NCI-H345 (cell line): Measurements from ENCODE around the gene SMURF1.

Source experiments
- DNase-seq: peaks from one replicate; lab custom pipeline; 2025; lab: John Stamatoyannopoulos, UW

Gene SMURF1

DNA sequence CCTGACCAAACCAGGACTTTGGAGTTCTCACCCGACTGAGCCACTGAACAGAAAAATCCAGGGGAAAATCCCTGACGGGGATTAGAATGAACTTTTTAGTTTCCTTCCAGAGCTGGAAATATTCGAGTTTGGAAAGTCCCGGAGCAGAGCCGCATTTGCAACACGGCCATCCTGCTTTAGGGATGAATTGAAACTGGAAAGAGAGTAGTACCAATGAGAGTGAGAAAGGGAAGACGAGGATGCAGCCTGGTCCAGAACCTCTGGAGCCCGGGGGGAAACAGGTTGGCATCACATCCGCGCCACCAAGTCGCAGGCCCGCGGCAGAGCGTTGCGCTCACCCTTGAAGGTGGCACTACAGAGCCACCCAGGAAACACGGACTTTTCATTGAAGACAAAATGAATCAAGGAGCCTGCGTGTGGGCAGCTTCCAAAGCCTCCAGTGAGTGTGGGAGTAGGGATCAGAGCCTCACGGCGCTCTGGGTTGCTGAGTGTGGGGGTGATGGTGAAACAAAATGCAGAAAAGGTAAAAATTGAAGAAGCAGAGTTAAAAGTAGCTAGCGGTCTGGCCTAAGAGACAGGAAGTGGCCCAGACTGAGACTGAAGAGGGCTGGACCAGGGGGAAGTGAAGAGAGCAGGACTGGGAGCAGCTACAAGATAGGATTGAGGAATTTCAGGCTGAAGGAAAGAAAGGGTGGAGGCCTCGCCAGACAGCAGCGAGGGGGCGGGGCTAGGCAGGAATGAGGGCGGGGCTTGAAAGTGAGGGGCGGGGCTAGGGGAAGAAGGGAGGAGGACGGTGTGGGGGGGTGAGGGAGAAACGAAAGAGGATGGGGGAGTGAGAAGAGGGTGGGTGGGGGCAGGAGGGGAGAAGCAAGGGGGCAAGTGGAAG lies 1.8 kb downstream of the SMURF1 start:
- DNase-seq = no peak

DNA sequence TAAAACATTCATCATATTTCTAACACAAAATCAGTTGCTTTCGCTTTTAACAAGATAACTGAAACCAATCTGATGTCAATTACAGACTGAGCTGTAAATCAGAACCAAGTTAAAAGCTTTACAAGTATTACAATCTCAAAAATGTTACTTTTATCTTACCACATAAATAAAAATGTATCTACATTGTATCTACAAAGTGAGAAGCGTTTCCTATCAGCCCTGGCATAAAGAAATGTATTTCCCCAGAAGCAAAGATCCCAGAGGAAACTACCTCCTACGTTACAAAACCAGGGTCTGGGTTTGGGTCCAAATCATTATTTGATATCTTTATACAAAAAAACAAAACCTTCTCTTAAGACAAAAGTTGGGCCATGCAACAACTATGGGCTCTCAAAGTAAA lies 2.6 kb downstream of the SMURF1 start:
- no peak for DNase-seq

DNA sequence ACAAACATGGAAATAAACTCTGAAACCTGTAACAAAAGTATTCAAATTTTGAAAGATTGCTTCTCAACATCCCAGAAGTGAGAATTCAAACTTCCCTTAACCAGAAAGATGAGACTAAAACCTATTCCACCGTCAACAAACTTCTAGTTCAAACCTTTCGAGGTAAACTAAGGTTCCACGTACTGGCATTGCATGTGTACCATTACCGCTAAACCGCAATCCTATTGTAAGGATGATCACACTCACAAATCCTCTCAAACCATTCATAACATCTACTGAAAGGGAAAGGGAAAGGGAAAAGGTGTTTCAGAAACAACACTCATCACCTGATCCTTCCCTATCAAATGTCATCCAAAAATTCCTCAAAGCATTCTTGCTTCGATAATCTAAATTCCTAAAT lies 3.1 kb downstream of the SMURF1 start:
- DNase-seq = no peak

DNA sequence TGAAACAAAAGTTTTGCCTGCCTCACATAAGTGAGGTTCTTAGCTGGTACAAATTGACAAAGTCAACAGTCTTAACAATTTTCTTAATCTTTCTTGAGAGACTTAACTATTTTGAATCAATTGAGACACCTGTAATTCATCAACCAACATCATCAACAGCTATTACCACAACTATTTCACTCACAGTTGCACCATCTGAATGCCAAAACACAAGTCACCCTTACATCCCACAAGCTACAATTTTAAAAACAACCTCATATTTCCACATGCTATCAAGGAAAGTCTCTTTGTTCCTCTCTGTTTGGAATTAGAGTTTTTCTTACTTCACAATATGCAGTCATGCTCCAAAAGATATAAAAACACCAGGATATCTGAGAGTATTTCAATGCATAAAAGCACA lies 4.9 kb downstream of the SMURF1 start:
- no peak for DNase-seq

DNA sequence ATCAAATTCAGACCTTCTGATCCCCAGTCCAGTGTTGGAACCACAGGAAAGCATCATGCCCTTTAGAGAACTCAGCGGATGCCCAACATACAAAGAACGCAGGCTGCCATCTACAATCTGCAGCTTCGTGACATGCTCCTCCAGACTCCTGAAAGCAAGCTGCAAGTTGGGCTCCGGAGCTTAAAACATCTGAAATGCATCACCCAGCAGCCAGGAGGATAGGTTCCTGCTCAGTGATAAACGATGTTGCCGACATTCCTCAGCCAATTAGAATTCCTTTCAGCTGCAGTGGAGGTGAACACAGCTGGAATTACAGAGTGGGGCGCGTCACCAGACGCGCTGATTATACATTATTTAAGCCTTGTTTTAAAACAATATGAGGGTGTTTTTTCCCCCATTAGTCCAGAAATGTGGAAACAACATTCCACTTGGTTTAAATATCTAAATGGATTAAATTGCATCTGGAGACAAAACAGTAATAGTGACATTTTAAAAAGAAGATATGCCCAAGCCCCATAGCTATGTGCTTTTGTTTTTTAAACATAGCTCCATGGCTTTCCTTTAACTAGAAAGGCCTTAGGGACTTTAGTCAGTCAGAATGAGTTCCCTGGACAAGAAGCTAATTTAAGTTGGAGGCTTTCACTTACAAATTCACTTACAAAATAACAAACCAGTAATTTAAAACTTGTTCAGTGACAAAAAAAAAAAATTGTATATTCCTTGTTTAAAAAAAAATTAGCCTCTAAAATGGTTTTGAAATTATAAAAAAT lies 6.3 kb downstream of the SMURF1 start:
- no peak for DNase-seq

DNA sequence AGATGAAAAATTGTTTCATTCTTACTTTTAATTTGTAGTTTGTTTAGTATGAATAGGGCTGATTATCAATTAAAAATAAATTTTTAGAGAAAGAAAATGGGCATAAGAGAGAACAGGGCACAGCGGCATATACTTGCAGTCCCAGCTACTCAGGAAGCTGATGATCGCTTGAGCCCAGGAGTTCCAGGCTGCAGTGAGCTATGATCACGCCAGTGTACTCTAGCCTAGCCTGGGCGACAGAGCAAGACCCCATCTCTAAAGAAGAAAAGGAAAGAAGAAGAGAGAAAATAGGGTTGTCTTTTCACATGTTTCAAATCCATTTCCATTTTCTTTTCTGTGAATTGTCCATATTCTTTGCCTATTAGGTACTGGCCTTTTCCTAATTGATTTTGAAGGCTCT lies 8.0 kb downstream of the SMURF1 start:
- no peak for DNase-seq

DNA sequence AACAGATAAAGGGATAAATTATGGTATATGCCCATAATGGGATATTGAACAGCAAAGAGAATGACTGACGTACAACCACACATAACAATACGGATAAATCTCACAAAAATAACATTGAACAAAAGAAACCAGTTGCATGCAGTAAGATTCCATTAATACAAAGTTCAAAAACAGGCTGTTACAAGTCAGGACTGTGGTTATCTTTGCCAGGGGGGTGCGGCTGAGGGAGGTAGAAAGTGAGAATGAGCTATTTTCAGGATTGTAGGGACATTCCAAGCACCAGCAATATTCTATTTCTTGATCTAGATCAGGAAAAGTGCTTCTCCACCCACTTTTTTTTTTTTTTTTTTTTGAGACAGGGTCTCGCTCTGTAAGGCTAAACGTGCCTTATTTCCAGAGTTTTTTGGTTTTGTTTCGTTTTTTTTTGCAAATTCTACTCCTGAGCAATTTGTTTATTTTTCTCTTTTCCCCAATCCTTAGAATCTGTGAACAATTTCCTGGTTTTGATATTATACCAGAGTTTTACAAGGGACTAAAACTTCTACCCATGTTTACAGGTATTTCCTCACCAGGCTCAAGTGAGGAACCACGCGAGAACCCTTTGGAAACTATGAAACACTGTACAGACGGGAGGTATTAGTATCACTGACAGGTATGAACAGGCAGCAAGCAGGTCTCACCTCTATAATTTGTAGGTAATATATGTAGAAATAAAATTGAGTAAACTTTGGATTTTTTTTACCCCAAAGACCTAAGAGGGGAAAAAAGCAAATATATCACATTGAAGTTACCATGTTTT lies 9.9 kb downstream of the SMURF1 start:
- no peak for DNase-seq

DNA sequence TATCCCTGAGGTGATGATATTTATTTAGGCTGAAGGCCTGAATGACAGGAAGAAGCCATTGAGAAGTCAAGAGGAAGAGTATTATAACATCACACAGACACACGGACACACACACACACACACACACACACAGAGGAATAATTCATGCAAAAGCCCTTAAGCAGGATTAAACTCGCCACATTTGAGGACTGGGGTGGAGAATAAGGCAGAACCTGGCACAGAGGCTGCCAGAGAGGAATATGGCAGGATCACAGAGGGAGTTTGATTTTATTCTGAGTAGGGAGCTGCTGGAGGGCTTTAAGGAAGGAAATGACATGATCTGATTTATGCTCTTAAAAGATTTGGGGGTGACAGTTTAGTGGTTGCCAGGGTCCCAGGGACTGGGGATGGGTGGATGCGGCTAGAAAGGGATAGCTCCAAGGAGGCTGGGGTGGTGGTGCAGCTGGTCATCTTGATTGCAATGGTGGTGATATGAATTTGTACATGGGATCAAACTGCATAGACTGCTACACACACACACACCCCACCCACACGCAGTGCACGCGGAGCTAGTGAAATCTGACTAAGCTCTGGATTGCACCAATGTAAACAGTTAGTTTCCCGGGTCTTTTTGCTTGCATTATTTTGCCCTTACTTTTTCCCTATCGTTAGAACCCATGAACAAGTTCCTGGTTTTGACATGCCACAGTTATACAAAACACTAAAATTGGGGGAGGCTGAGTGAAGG lies 11.2 kb downstream of the SMURF1 start:
- DNase-seq = no peak

DNA sequence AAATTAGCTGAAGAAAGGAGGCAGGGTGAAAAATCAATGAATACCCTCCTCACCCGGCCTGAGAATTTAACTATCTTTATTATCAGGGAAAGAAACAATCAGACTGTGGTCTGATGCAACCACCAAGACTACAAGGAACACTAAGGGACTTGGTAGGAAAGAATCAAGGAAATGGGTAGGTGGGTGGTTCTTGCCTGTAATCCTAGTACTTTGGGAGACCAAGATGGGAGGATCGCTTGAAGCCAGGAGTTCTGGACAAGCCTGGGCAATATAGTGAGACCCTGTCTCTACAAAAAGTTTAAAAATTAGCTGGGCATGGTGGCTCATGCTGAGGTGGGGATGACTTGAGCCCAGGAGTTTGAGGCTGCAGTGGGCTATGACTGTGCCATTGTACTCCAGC lies 12.6 kb downstream of the SMURF1 start:
- no peak for DNase-seq

DNA sequence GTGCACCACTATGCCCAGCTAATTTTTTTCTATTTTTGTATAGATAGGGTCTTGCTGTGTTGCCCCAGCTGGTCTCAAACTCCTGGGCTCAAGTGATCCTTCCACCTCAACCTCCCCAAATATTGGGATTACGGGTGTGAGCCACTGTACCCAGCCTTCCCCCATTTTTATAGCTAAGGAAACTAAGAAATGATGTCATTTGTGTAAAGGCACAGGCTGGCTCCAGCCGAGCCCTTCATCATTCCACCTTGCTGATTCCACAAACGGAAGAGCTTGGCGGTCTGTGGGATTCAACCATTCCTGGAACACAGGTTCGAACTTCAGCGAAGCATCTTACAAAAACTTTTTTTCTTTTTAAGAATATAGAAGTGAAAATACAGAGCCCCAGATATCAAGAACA lies 14.4 kb downstream of the SMURF1 start:
- DNase-seq = no peak

DNA sequence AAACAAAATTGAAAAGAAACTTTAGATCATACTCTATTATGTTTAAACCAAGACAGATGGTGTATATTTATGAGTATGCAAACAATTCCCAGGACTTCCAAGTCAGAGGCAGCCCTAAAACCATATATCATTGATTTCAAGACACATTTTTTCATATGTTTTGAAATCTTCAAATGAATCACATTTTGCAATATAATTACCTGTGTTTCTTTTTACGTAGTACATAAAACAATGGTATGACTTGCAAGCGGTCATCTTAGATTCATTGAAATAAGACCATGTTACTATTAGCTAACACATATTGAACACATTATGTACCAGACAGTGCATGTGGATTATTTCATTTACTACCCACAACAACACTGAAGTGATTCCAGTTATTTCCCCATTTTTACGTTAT lies 14.9 kb downstream of the SMURF1 start:
- DNase-seq = no peak

DNA sequence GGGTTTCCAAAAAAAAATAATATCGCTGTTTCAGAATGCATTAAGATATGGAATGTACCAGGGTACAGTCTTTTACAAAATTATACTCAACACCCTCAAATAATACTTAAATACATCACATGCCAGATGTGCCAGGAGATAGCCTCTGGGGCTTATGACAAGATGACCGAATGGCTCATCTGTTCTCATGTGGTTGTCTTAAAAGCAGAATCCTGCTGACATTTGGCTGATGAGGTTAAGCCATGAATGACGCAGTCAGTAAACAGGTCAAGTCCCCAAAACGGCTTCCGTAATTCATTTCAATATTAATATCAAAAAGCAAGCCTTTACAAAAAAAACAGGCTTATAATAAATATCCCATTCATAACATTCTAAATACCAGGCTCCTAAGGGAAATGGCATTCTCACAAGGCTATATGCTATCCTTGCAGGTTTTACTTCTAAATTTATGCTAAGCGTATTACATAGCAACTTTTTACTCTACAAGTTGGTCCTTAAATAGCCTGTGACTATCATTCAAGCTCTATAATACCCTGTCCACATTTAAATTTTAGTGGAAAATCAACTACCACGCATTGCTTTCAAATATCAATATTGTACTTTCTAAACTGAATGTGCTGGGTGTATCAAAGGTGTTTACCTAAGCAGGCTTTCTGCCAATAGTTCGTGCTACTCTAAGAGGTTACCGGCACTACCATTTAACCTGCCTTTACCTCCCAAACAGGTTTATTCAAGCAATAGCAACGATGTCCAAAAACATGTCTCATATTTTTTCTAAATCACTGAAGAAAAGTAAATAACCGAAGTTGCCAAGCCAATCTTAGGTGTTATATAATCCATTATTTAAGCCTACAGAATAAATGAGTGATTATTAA lies 15.6 kb downstream of the SMURF1 start:
- peak; percentile 70 for DNase-seq

DNA sequence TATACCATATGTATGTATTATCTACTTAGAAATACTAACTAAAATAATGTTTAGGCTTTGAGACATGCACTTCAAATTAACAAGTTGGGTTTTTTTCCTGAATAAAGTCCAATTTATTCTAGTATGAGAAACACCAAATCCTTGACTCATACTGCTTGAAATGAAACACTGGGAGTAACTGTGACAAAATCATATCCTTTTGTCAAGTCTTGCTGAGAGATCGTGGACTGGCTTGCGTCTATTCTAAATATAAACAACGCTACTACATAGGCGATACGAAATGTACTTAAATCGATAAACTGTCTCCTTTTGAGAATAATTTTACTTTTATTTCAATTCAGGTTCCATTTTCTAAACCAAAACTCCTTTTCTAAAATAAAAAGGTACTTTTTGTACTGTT lies 16.3 kb downstream of the SMURF1 start:
- DNase-seq = no peak

DNA sequence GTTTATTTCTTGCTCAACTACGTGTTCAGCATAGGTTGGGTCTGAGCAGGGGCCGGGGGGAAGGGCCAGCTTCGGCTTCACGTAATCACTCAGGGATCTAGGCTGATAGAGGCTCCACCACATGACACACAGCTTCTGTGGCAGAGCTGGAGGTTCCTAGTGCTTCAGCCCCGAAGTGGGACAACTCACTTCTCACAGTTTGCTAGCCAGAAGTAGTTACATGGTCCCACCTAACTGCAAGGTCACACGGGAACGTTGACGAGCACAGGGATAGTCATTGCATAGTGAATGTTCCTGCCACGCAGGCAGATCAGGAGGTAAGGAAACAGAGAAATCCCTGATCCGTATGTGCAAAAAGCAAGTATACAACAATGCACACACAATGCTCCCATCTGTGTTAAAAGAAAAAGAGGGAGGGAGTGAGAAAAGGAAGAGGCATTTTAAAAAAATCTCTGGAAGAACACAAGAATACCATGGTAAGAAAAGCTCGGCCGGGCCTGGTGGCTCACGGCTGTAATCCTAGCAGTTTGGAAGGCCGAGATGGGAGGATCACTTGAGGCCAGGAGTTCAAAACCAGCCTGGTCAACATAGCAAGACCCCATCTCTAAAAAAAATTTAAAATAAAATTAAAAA lies 16.9 kb downstream of the SMURF1 start:
- no peak for DNase-seq

DNA sequence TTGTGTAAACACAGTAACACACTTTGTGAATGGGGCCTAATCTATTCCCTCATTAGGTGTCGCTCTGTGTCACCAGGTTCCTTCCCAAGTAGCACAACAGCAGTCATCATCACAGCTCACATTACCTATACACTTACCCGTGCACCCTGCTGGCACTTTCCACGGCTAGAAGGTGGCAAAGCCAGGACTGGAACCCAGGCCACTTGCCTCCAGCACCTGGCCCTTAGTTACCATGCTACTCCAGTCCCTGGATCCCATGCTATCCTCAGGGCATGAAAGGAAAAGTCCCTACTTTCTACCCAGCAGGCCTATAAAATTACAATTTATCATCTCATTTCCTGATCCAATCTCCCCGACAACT lies 18.4 kb downstream of the SMURF1 start:
- DNase-seq = peak; percentile 86

DNA sequence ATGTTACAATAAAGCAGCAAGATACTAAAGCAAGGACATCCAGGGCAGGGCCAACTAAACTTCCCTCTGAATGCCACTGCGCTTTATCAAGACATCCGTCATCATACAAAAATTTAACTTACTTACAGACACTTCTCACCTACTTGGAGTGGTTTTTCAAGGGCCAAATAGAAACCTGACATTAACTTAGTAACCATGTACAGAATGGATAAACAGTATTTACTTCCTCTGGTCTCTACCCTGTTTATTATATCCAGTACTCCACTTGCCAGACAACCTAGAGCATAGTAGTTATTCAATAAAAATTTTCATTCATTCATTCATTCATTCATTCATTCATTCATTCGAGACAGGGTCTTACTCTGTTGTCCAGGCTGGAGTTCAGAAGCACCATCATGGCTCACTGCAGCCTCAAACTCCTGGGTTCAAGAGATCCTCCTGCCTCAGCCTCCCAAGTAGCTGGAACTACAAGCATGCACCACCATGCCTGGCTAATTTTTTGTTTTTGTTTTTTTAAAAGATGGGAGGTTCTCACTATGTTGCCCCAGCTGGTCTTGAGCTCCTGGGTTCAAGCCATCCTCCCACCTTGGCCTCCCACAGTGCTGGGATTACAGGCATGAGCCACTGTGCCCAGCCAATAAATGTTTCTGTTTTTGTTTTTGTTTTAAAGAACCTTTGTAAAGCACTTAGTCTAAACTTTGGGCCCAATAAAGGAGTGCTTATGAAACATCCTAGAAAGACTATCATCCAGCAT lies 19.0 kb downstream of the SMURF1 start:
- no peak for DNase-seq

DNA sequence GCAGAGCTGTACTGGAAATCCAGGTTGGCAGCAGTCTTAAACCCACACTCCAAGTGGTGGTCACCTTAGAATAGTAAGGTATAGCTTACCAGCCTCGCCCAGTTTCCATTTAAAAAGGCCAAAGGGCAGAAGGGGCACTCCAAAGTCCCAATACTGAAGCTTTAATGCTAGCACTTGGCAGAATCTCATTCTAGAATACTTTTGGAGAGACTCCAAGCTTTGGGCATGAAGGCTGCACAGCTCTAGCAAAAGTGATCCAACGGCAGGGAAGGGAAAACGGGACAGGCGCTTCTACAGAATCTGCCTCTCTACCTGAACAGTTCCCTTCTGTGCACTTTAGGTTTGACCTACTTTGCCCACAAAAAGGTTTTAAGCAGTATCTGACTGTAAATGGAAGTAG lies 19.7 kb downstream of the SMURF1 start:
- no peak for DNase-seq

DNA sequence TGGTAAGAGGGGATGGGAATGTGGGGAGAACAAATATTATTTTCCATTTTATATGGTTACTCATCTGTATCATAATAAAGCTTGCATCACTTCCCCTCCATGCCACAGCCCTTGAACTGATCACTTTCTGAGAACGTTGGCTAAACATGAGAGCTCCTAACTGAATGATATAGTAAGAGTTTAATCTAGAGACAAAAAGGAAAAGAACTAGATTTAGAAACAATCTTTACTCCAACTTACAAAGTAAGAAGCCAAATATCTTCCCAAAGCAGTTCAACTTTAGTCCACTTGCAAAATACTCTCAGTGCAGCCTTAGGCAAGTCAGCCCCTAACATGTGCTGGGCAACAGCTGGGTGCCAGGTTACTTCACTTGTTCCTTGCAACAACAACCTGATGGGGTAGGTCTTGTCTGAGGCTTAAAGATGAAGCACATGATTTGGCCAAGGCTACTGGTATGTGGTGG lies 20.3 kb downstream of the SMURF1 start:
- DNase-seq = no peak

DNA sequence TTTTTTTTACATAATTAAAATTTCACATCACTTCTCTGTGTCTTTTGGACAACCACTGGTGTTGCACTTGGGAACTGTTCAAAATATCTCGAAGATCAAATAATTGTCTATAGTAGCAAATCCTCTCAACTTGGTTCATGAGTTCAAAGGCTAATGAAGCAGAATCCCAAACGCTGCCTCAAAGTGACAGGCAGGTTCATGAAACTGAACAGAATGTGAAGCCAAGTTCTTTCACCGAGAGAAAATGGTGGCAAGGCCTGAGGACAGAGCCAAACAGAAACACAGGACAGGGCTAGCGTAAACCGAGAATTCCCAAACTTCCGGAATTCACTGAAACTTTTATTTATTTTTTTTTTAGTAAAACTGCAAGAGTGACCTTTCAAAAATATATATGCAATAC lies 21.1 kb downstream of the SMURF1 start:
- DNase-seq = no peak
